ENCODE measurements around the gene PLK2. TPM values are rescaled to one million over a fixed set of nuclear protein-coding genes. Genes with fewer than 3 reads are reported as not detected.

Gene PLK2
- total and polyA plus RNA-seq, 2 of the 4 experiments (the other 2 are of a cell fraction) = 129 to 337 TPM

GRCh38 chr5:58460002-58460731 lies at the start of gene PLK2 (continued):
- TF ChIP-seq MAZ (IDR thresholded peaks at IDR 0.05; ENCODE audit: borderline replicate concordance, low read depth, low read length) = peak; percentile 54; the same call in 1 of the 2 replicates
- peak; percentile 79; the same call in 1 of the 2 replicates for TF ChIP-seq MXI1 (IDR thresholded peaks at IDR 0.05; ENCODE audit: borderline replicate concordance, low read depth, low read length)
- peak; percentile 40 for TF ChIP-seq CTCF (conservative IDR thresholded peaks at IDR 0.05; ENCODE audit: low read depth, low read length)
- peak; percentile 100 for TF ChIP-seq POLR2A (IDR thresholded peaks at IDR 0.05; ENCODE audit: low read depth, low read length)

All from IMR-90 (cell line).